Mesothelial cell of epicardium (in vitro differentiated cells): ENCODE measurements around the gene RBP7. TPM values are rescaled to one million over a fixed set of nuclear protein-coding genes. Genes with fewer than 3 reads are reported as not detected.
A peak's percentile ranks its signal among the peaks of the same experiment; 100 is the strongest.
"Not testable (repeated sequence)": the region's sequence is repeated elsewhere in the genome, so short reads cannot be mapped to it uniquely, and the experiment has no call there.

Experiments used
- DNase-seq, 2 experiments: peaks; one replicate each; pipeline ENCODE4 v3.0.0; 2021; ENCODE audit warnings: low spot score in 2 of 2; ENCODE audit not compliant: unreplicated experiment in 2 of 2
- H3K27ac Mint-ChIP-seq: 2 replicates; pipeline ENCODE4 v1.8.0; 2021; ENCODE audit warnings: mixed read lengths
- H3K27me3 Mint-ChIP-seq: 2 replicates; pipeline ENCODE4 v1.8.0; 2021; ENCODE audit warnings: low read depth, mixed read lengths
- H3K36me3 Mint-ChIP-seq: 2 replicates; pipeline ENCODE4 v1.8.0; 2021; ENCODE audit warnings: mixed read lengths
- H3K4me1 Mint-ChIP-seq: 2 replicates; pipeline ENCODE4 v1.8.0; 2021; ENCODE audit warnings: mixed read lengths
- H3K4me3 Mint-ChIP-seq: 2 replicates; pipeline ENCODE4 v1.8.0; 2021; ENCODE audit warnings: mild to moderate bottlenecking, moderate library complexity, mixed read lengths
- H3K9me3 Mint-ChIP-seq: 2 replicates; pipeline ENCODE4 v1.8.0; 2021; ENCODE audit warnings: mixed read lengths
- total RNA-seq: library from RNA; stranded (reverse); gene quantifications from 3 replicates; pipeline ENCODE4 v1.2.1, GENCODE V29; 2021
- TF ChIP-seq, protein P1 (sequence below): fragments of 200-600 bp; sonication (generic); IDR thresholded peaks from one replicate; pipeline ENCODE4 v1.5.0; 2021; ENCODE audit warnings: antibody characterized with exemption; ENCODE audit not compliant: unreplicated experiment

Gene RBP7
- total RNA-seq, 1 donor from 2014 or later, result 2.3 TPM

DNA sequence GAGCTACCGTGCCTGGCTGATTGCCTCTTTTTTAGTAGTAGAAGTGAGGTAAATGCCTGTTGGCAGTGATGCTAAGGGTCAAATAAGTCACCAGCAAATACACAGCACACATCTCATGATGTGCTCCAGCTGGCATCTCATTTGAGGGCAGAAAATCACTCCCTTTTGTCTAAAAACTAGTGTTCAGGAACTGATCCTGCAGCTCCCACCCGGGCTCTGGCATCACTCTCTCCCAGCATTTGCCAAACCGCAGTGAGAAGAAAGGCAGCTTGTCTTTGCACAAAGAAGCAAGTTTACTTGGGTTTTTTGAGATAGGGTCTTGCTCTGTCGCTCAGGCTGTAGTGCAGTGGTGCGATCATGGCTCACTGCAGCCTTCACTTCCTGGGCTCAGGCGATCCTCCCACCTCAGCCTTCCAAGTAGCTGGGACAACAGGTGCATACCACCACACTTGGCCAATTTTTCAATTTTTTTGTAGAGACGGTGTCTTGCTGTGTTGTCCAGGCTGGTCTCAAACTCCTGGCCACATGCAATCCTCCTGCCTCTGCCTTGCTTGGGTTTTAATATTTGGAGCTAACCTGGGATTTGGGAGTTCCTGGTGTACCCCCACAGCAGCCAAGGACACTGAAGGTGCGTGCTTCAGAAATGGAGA is 4.1 kb downstream of the RBP7 start:
- Mint-ChIP-seq H3K36me3 (no peaks in the 10 kb centered on the region), H3K9me3 (no peaks in the 10 kb centered on the region), H3K27ac (no peak overlapping the region), H3K27me3 (peaks cover 32% of the 10 kb centered on the region), H3K4me1 (peaks cover 4% of the 10 kb centered on the region), H3K4me3 (no peak overlapping the region)
- TF ChIP-seq, protein P1, sequence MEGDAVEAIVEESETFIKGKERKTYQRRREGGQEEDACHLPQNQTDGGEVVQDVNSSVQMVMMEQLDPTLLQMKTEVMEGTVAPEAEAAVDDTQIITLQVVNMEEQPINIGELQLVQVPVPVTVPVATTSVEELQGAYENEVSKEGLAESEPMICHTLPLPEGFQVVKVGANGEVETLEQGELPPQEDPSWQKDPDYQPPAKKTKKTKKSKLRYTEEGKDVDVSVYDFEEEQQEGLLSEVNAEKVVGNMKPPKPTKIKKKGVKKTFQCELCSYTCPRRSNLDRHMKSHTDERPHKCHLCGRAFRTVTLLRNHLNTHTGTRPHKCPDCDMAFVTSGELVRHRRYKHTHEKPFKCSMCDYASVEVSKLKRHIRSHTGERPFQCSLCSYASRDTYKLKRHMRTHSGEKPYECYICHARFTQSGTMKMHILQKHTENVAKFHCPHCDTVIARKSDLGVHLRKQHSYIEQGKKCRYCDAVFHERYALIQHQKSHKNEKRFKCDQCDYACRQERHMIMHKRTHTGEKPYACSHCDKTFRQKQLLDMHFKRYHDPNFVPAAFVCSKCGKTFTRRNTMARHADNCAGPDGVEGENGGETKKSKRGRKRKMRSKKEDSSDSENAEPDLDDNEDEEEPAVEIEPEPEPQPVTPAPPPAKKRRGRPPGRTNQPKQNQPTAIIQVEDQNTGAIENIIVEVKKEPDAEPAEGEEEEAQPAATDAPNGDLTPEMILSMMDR, result no peak
- no peak for DNase-seq

DNA sequence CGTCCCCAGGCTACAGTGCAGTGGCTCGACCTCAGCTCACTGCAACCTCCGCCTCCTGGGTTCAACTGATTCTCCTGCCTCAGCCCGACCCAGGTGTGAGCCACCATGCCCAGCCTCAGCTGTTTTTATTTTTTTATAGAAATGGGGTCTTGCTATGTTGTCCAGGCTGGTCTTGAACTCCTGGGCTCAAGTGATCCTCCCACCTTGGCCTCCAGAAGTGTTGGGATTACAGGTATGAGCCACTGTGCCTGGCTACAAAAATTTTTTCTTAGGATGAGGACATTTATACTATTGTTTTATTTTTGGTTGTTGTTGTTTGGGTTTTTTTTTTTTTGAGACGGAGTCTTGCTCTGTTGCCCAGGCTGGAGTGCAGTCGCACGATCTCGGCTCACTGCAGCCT is 8.2 kb downstream of the RBP7 start:
- not testable (repeated sequence) for H3K4me1 Mint-ChIP-seq, H3K4me3 Mint-ChIP-seq, DNase-seq, H3K36me3 Mint-ChIP-seq, H3K27me3 Mint-ChIP-seq, H3K27ac Mint-ChIP-seq, H3K9me3 Mint-ChIP-seq

DNA sequence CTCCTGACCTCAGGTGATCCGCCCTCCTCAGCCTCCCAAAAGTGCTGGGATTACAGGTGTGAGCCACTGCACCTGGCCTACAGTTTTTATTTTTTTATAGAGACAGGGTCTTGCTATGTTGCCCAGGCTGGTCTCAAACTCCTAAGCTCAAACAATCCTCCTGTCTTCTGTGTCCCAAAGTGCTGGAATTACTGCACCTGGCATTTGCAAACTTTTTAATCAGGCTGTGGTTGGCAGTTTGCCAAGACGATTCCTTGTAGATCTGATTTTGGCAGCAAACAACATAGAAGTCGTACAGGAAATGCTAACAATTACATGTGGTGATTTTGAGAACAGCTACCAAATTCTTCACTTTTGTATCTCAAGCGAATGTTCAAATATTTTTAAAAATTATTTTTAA is 10.1 kb downstream of the RBP7 start:
- TF ChIP-seq, protein P1, result no peak
- Mint-ChIP-seq H3K36me3 (no peaks in the 10 kb centered on the region), H3K27me3 (no peaks in the 10 kb centered on the region), H3K9me3 (no peaks in the 10 kb centered on the region), H3K4me1 (peaks cover 4% of the 10 kb centered on the region), H3K27ac (no peak overlapping the region), H3K4me3 (no peak overlapping the region)
- no peak for DNase-seq

DNA sequence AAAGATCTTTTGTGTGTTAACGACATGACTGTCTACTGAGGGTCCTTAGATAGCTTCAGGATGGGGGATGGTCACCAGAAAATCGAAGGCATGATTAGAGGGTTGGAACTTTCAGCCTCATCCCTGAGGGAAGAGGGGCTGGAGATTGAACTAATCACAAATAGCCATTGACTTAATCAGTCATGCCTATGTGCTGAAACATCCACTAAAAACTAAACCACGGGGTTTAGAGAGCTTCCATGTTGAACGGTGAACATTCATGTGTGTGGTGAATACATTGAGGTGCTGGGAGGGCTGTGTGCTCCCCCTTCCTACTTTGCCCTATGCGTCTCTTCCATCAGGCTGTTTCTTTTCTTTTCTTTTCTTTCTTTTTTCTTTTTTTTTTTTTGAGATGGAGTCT is 17.0 kb downstream of the RBP7 start:
- Mint-ChIP-seq H3K36me3 (no peaks in the 10 kb centered on the region), H3K4me1 (peaks cover 12% of the 10 kb centered on the region), H3K27ac (no peak overlapping the region), H3K9me3 (no peaks in the 10 kb centered on the region), H3K27me3 (no peaks in the 10 kb centered on the region), H3K4me3 (no peak overlapping the region)
- no peak for DNase-seq
- TF ChIP-seq, protein P1, result no peak

DNA sequence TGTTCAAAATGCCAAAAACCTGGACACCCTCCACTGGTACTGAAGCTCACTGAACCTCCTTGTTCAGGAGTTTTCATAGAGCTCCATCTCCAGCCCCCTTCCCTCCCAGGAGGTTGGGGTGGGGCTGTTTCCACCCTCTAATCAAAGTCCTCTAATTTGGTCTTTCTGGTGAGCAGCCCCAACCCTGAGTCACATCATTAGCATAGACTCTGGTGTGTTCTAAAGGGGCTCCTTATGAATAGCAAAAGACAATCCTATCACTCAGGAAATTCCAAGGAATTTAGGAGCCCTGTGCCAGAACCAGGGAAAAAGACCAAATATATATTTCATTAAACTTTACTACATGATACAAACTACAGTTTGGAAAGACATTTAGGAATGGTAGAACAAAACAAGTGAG is 22.5 kb downstream of the RBP7 start:
- H3K27me3 Mint-ChIP-seq, result no peaks in the 10 kb centered on the region

DNA sequence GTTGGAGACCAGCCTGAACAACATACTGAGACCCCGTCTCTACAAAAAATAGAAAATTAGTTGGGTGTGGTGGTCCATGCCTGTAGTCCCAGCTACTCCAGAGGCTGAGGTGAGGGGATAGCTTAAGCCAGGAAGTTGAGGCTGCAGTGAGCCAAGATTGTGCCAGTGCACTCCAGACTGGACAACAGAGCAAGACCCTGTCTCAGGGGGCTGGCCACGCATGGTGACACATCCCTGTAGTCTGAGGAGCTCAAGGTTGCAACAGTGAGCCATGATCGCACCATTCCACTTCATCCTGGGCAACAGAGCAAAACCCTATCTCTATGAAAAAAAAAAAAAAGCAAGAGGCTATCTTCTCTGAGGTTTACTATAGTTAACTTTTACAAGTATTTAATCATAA is 23.1 kb downstream of the RBP7 start:
- Mint-ChIP-seq H3K36me3 (no peaks in the 10 kb centered on the region), H3K27ac (no peak overlapping the region), H3K9me3 (no peaks in the 10 kb centered on the region), H3K4me3 (no peak overlapping the region), H3K27me3 (no peaks in the 10 kb centered on the region), H3K4me1 (peaks cover 10% of the 10 kb centered on the region)
- no peak for DNase-seq
- TF ChIP-seq, protein P1, result no peak

More for the DNA sequence above, 22.5 kb downstream of the RBP7 start:
- TF ChIP-seq, protein P1, result no peak
- peak overlapping the region; percentile 47 for H3K27ac Mint-ChIP-seq
- H3K36me3 Mint-ChIP-seq, result no peaks in the 10 kb centered on the region
- no peaks in the 10 kb centered on the region for H3K9me3 Mint-ChIP-seq
- peaks cover 12% of the 10 kb centered on the region for H3K4me1 Mint-ChIP-seq
- no peak overlapping the region for H3K4me3 Mint-ChIP-seq
- DNase-seq, result no peak

DNA sequence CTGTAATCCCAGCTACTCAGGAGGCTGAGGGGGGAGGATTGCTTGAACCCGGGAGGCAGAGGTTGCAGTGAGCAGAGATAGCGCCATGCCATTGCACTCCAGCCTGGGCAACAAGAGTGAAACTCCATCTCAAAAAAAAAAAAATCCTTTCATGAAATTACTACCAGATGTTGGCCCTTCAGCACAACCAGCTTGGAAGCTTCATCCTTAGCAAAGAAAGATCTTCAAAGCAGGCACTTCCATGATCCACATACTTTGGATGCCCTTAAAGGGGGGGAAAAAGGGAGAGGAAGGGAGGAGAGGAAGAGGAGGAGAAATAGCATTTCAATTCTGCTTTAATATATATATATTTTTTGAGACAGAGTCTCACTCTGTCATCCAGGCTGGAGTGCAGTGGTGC is 23.6 kb downstream of the RBP7 start:
- not testable (repeated sequence) for H3K27ac Mint-ChIP-seq, H3K4me3 Mint-ChIP-seq, DNase-seq, H3K9me3 Mint-ChIP-seq, H3K4me1 Mint-ChIP-seq, H3K27me3 Mint-ChIP-seq, H3K36me3 Mint-ChIP-seq

DNA sequence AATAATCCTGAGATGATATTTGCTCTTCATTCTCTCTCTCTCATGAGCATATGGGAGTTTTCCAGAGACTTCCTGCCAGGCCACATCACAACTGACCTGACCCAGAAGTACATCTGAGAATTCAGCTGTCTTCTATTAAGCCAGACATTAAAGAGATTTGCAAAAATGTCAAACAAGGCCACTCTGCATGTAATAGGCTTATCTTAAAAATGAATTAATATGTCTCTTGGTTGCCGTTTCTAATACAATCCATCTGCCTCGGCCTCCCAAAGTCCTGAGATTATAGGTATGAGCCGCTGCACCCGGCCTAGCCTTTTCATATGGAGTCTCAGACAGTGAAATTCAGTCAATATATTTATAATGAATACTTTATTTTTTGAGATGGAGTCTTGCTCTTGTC is 25.0 kb downstream of the RBP7 start:
- H3K4me3 Mint-ChIP-seq, H3K9me3 Mint-ChIP-seq, DNase-seq, H3K36me3 Mint-ChIP-seq, H3K27me3 Mint-ChIP-seq, H3K4me1 Mint-ChIP-seq: not testable (repeated sequence)
- peak overlapping the region; percentile 52 for H3K27ac Mint-ChIP-seq
